Tibial artery (tissue), 4 donors: ENCODE data around the gene KRTAP5-7.
"Not testable (repeated sequence)": the region's sequence is repeated elsewhere in the genome, so short reads cannot be mapped to it uniquely, and the experiment has no call there.

Experiments
- DNase-seq, 2 donors: peaks; one replicate each; pipeline ENCODE4 v3.0.0-alpha.2; 2019
- H3K27ac ChIP-seq, 2 donors: fragments of 200-600 bp; sonication (generic) in 1 of 2; 1 replicate in 1 of 2; 2 replicates in 1 of 2; pipeline ENCODE4 v1.5.1; 2018 to 2019; ENCODE audit warnings: mild to moderate bottlenecking in 1 of 2
- H3K27me3 ChIP-seq, 2 donors: fragments of 200-600 bp; sonication (generic) in 1 of 2; one replicate each; pipeline versions ENCODE4 v1.5.1 to v1.6.0; 2016 to 2019
- H3K36me3 ChIP-seq, 3 donors: fragments of 200-600 bp; sonication (generic) in 2 of 3; one replicate each; pipeline ENCODE4 v1.5.1; 2016 to 2019; ENCODE audit warnings: mild to moderate bottlenecking in 2 of 3
- H3K4me1 ChIP-seq, 4 donors: fragments of 200-600 bp; sonication (generic) in 2 of 4; 1 replicate in 3 of 4; 2 replicates in 1 of 4; pipeline ENCODE4 v1.5.1; 2016 to 2019
- H3K4me3 ChIP-seq, 2 donors: fragments of 200-600 bp; sonication (generic) in 1 of 2; 1 replicate in 1 of 2; 2 replicates in 1 of 2; pipeline ENCODE4 v1.5.1; 2018 to 2019; ENCODE audit warnings: mild to moderate bottlenecking in 2 of 2
- H3K9me3 ChIP-seq, 3 donors: fragments of 200-600 bp; sonication (generic) in 1 of 3; one replicate each; pipeline ENCODE4 v1.5.1; 2016 to 2019
- CTCF ChIP-seq, 2 experiments: fragments of 200-600 bp in 1 of 2; fragments of 450-650 bp in 1 of 2; IDR thresholded peaks; one replicate each; pipeline ENCODE4 v1.5.1; 2017 to 2019; ENCODE audit warnings: antibody characterized with exemption in 2 of 2, mild to moderate bottlenecking in 1 of 2, moderate library complexity in 1 of 2
- intact Hi-C: fragments of 100-400 bp; cut with DNase I; formaldehyde crosslinking; loops from one replicate; pipeline ENCODE4 v1.15.0; 2023; ENCODE audit warnings: low total_unique reads

KRTAP5-7 gene

DNA sequence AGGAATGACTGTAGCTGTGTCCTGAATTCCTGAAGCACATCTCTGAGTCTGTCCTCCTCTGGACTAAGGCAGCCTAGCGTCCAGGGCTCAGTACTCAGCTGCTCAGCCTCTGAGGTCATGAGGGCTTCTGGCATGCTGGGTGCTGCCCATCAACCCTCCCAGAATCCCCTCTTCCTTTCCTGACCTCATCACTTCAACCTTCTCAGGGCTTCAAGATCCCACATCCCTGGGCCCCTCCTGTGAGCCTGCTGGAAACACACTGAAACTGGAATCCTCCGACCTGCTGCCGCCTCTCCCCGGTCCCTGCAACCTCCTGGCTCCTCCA, 11.6 kb downstream of the KRTAP5-7 start:
- DNase-seq, result no peak
- H3K36me3 ChIP-seq, result no peaks in the 10 kb centered on the region
- intact Hi-C loops, result no loop called here
- no peak overlapping the region for H3K4me3 ChIP-seq
- H3K4me1 ChIP-seq, result no peaks in the 10 kb centered on the region
- no peak for TF ChIP-seq CTCF (IDR thresholded peaks at IDR 0.05)
- no peaks in the 10 kb centered on the region for H3K27me3 ChIP-seq
- H3K9me3 ChIP-seq, result no peaks in the 10 kb centered on the region
- H3K27ac ChIP-seq, result no peak overlapping the region

DNA sequence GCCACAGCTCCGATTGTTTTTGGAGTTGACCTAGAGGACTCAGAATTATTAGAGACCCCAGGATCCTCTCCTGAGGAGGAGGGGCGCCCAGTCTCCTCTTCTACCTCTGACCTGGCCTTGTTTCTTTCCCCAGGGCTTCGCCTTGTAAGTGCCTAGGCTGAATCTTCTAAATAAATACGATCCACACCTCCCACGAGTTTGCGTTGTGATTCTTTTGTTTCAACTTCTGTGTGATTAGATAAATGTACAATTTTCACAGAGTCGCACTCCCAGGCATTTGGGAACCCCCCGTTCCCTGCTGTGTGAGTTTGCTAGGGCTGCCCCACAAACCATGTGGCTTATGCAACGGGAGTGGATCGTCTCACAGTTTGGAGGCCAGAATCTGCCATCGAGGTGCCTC, 11.9 kb downstream of the KRTAP5-7 start:
- DNase-seq, result no peak

GRCh38 chr11:71539971-71540370, 12.9 kb downstream of the KRTAP5-7 start:
- H3K4me3 ChIP-seq, H3K4me1 ChIP-seq, H3K36me3 ChIP-seq, DNase-seq, H3K27me3 ChIP-seq, H3K27ac ChIP-seq, intact Hi-C loops, H3K9me3 ChIP-seq: not testable (repeated sequence)

More for the DNA sequence above, 11.9 kb downstream of the KRTAP5-7 start:
- Histone ChIP-seq H3K27ac (no peak overlapping the region), H3K9me3 (no peaks in the 10 kb centered on the region), H3K4me1 (no peaks in the 10 kb centered on the region), H3K27me3 (no peaks in the 10 kb centered on the region), H3K4me3 (no peak overlapping the region), H3K36me3 (no peaks in the 10 kb centered on the region)
- intact Hi-C loops, result no loop called here
- no peak for TF ChIP-seq CTCF (IDR thresholded peaks at IDR 0.05)

DNA sequence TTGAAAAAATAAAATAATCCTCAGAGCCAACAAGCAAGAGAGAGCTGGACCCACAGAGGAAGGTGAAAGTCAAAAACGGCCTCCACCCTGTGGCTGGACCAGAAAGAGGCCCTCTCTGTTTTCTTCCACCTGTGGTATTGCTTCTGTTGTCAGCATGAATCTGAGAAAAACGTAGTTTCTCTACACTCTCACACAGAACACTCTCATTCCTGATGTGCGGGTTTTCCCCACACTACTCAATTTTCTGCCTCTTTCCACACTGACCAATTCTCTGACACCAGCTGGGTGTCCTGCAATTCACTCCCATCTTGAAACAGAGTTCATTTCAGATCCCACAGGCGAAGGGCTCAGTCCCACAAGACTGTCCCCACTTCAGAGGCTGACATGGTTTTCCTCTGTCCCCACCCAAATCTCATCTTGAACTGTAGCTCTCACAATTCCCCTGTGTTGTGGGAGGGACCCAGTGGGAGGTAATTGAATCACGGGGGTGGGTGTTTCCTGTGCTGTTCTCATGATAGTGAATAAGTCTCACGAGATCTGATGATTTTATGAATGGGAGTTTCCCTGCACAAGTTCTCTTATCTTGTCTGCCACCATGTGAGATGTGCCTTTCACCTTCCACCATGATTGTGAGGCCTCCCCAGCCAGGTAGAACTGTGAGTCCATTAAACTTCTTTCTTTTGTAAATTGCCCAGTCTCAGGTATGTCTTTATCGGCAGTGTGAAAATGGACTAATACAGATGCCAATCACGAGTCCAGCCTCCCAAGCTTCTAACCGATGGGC, 13.6 kb downstream of the KRTAP5-7 start:
- H3K9me3 ChIP-seq, H3K36me3 ChIP-seq, H3K4me1 ChIP-seq, H3K27ac ChIP-seq, H3K27me3 ChIP-seq, intact Hi-C loops, H3K4me3 ChIP-seq, DNase-seq: not testable (repeated sequence)

DNA sequence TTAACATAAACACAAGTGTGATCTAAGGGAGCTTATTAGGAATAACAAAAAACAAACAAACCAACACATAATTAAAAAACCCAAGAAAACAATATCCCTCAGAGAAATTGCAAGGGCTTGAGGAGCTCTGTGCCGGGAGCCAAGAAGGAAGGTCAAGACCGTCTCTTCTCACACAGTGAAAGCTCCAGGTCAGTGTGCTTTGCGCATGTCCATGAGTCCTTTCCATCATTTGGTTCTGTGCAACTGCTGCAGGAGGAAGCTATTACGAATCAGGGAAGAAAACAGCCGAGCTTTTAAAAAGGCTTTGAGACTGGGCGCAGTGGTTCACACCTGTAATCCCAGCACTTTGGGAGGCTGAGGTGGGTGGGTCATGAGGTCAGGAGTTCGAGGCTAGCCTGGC, 15.3 kb downstream of the KRTAP5-7 start:
- no peak for TF ChIP-seq CTCF (IDR thresholded peaks at IDR 0.05)
- no peak for DNase-seq
- no peaks in the 10 kb centered on the region for H3K4me1 ChIP-seq
- H3K4me3 ChIP-seq, result no peak overlapping the region
- intact Hi-C loops, result no loop called here
- no peaks in the 10 kb centered on the region for H3K36me3 ChIP-seq
- no peak overlapping the region for H3K27ac ChIP-seq
- peaks cover 0 to 3% (median 0%) of the 10 kb centered on the region in 3 donors for H3K9me3 ChIP-seq
- peaks cover 0 to 6% of the 10 kb centered on the region in 2 donors for H3K27me3 ChIP-seq

DNA sequence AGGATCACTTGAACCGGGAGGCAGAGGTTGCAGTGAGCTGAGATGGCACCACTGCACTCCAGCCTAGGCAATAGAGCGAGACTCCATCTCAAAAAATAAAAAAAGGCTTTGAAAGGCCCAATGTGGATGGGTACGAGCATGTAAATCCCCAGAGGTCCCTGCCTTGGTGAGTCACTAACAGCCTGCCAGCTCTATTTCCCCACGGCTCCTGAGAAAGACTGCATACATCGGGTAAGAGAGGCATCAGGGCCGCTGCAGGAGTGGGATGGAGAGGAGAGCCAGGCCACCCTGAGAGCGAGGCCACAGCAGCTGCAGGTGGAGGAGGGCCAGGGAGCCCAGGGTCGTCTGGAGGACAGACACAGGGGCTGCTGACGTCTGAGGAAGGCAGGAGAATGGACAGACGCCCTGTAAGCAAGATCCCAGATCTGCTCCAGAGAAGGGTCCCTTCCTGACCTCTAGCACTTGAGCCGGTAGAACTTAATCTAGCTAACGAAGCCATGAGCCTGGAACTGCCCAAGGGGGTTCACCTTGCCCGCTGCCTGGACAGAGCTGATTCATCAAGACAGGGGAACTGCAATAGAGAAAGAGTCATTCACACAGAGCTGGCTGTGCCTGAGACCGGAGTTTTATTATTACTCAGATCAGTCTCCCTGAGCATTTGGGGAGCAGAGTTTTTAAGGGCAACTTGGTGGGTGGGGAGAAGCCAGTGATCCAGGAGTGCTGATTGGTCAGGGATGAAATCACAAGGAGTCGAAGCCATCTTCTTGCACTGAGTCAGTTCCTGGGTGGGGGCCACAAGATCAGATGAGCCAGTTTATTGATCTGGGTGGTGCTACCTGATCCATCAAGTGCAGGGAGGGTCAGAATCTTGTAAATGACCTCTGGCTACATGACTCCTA, 16.1 kb downstream of the KRTAP5-7 start:
- Histone ChIP-seq H3K27ac (no peak overlapping the region), H3K27me3 (peaks cover 0 to 11% of the 10 kb centered on the region in 2 donors), H3K9me3 (peaks cover 0 to 3% (median 0%) of the 10 kb centered on the region in 3 donors), H3K36me3 (no peaks in the 10 kb centered on the region), H3K4me3 (no peak overlapping the region), H3K4me1 (no peaks in the 10 kb centered on the region)
- no peak for TF ChIP-seq CTCF (IDR thresholded peaks at IDR 0.05)
- intact Hi-C loops, result no loop called here
- no peak for DNase-seq
